K562 (cell line): ENCODE results near the gene TTLL10. TPM values are rescaled to one million over a fixed set of nuclear protein-coding genes. Genes with fewer than 3 reads are reported as not detected.

ENCODE experiments used
- CBFB ChIP-seq: sonication (generic); formaldehyde crosslinking; IDR thresholded peaks from 2 replicates; pipeline ENCODE4 v1.4.0; 2020; ENCODE audit warnings: mild to moderate bottlenecking, missing genetic modification reagents
- KDM5B ChIP-seq: fragments of 200-600 bp; sonication (generic); IDR thresholded peaks from 2 replicates; pipeline ENCODE4 v1.6.1; 2012; ENCODE audit warnings: low read depth, mild to moderate bottlenecking, moderate library complexity, low read length, control low read depth, inconsistent platforms; ENCODE audit not compliant: insufficient replicate concordance
- NCOA1 ChIP-seq: fragments of 450-650 bp; IDR thresholded peaks from 2 replicates; pipeline ENCODE4 v1.6.1; 2016; ENCODE audit warnings: low read depth
- NONO ChIP-seq, 2 experiments: fragments of 200-400 bp in 1 of 2; fragments of 450-650 bp in 1 of 2; formaldehyde crosslinking in 1 of 2; IDR thresholded peaks; 2 replicates each; pipeline ENCODE4 v1.6.1; 2017; ENCODE audit warnings: low read depth in 2 of 2, mild to moderate bottlenecking in 2 of 2, moderate library complexity in 2 of 2, low read length in 1 of 2
- SMAD4 ChIP-seq: fragments of 250-450 bp; sonication (Bioruptor Pico); conservative IDR thresholded peaks from 2 replicates; pipeline ENCODE4 v1.8.0; 2021; ENCODE audit warnings: inconsistent platforms, mild to moderate bottlenecking, moderate library complexity
- SREBF1 ChIP-seq: fragments of 150-350 bp; IDR thresholded peaks from 2 replicates; pipeline ENCODE4 v1.6.1; 2014; ENCODE audit warnings: antibody characterized with exemption, low read depth, low read length, borderline replicate concordance
- SUPT5H ChIP-seq: fragments of 450-650 bp; IDR thresholded peaks from 2 replicates; pipeline ENCODE4 v1.6.1; 2016
- ZBTB7A ChIP-seq: IDR thresholded peaks from 2 replicates; pipeline ENCODE4 v1.6.1; 2011; ENCODE audit warnings: low read depth, mild to moderate bottlenecking, low read length, moderate library complexity, borderline replicate concordance; ENCODE audit not compliant: control insufficient read depth
- ZNF133 ChIP-seq: fragments of 250-450 bp; sonication (Bioruptor Pico); IDR thresholded peaks from 2 replicates; pipeline ENCODE4 v1.4.0; 2020; ENCODE audit warnings: mild to moderate bottlenecking
- ZNF561 ChIP-seq: fragments of 450-650 bp; formaldehyde crosslinking; conservative IDR thresholded peaks from 2 replicates; pipeline ENCODE4 v1.4.0; 2020; ENCODE audit warnings: mild to moderate bottlenecking, moderate library complexity
- ZNF778 ChIP-seq: fragments of 450-650 bp; formaldehyde crosslinking; IDR thresholded peaks from 2 replicates; pipeline ENCODE4 v1.4.0; 2020; ENCODE audit warnings: mild to moderate bottlenecking, moderate library complexity
- polyA plus RNA-seq, 8 experiments: library from polyadenylated mRNA; depleted of rRNA in 4 of 8; stranded (reverse) in 5 of 8; unstranded in 3 of 8; fragments of >200 nt; fragmentation: Nextera tagmentation in 2 of 8; fragmentation: Illumina TruSeq in 1 of 8; extraction: Ambion mirVana in 2 of 8; extraction: Trizol in 1 of 8; gene quantifications; 2 replicates each; pipeline versions ENCODE4 v1.2.1 to v1.2.3, GENCODE V29; 2011 to 2014; ENCODE audit warnings: inconsistent platforms in 1 of 8, missing spikeins in 1 of 8
- total RNA-seq, 7 experiments: library from RNA; depleted of rRNA in 6 of 7; stranded (reverse); fragments of >200 nt in 6 of 7; fragmentation: Illumina TruSeq in 2 of 7; extraction: Trizol in 2 of 7; gene quantifications; 2 replicates each; pipeline versions ENCODE4 v1.2.1 to v1.2.3, GENCODE V29; 2011 to 2021; ENCODE audit warnings: low replicate concordance in 1 of 7
- TF ChIP-seq, protein P1 (sequence below): fragments of 450-650 bp; conservative IDR thresholded peaks from 2 replicates; pipeline ENCODE4 v1.6.1; 2016; ENCODE audit warnings: missing genetic modification characterization, low read depth, mild to moderate bottlenecking, control low read depth, missing compliant biosample characterization
- TF ChIP-seq, protein P2 (sequence below): fragments of 200-800 bp; sonication (Bioruptor generic); IDR thresholded peaks from 2 replicates; pipeline ENCODE4 v1.6.1; 2017; ENCODE audit warnings: missing genetic modification characterization, missing compliant biosample characterization

TTLL10 gene
- total and polyA plus RNA-seq, 9 of the 15 experiments (the other 6 are each of a cell fraction or from before 2014, with no cell fraction given), result not detected

GRCh38 chr1:1185101-1185765 is 11.6 kb downstream of the TTLL10 start (continued):
- TF ChIP-seq ZBTB7A, result peak; percentile 41; the same call in 1 of the 2 replicates
- TF ChIP-seq, protein P1, sequence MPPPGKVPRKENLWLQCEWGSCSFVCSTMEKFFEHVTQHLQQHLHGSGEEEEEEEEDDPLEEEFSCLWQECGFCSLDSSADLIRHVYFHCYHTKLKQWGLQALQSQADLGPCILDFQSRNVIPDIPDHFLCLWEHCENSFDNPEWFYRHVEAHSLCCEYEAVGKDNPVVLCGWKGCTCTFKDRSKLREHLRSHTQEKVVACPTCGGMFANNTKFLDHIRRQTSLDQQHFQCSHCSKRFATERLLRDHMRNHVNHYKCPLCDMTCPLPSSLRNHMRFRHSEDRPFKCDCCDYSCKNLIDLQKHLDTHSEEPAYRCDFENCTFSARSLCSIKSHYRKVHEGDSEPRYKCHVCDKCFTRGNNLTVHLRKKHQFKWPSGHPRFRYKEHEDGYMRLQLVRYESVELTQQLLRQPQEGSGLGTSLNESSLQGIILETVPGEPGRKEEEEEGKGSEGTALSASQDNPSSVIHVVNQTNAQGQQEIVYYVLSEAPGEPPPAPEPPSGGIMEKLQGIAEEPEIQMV, result no peak
- TF ChIP-seq ZNF133 (CRISPR knock-in tag), result no peak
- no peak for TF ChIP-seq ZNF561
- no peak for TF ChIP-seq KDM5B
- 0 out of 2 replicates have a peak, but pooled peaks have one; percentile 46 for TF ChIP-seq SUPT5H
- TF ChIP-seq SMAD4 (CRISPR knock-in tag), result peak; percentile 45; the same call in 1 of the 2 replicates
- no peak for TF ChIP-seq NCOA1
- no peak for TF ChIP-seq CBFB (CRISPR knock-in tag)
- TF ChIP-seq ZNF778 (CRISPR knock-in tag), result no peak
- TF ChIP-seq SREBF1, result no peak
- TF ChIP-seq, protein P2, sequence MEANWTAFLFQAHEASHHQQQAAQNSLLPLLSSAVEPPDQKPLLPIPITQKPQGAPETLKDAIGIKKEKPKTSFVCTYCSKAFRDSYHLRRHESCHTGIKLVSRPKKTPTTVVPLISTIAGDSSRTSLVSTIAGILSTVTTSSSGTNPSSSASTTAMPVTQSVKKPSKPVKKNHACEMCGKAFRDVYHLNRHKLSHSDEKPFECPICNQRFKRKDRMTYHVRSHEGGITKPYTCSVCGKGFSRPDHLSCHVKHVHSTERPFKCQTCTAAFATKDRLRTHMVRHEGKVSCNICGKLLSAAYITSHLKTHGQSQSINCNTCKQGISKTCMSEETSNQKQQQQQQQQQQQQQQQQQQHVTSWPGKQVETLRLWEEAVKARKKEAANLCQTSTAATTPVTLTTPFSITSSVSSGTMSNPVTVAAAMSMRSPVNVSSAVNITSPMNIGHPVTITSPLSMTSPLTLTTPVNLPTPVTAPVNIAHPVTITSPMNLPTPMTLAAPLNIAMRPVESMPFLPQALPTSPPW (CRISPR knock-in tag), result no peak
- no peak for TF ChIP-seq NONO (IDR thresholded peaks at IDR 0.05; ENCODE audit: low read depth in 2 of 2, low read length in 1 of 2)
